Gastrocnemius medialis (tissue), 4 donors: Measurements from ENCODE around the gene REST.

Source experiments
- POLR2A ChIP-seq, 2 donors: fragments of 450-650 bp; IDR thresholded peaks; one replicate each; pipeline ENCODE4 v1.6.1; 2017; ENCODE audit warnings: antibody characterized with exemption in 2 of 2, mild to moderate bottlenecking in 2 of 2, moderate library complexity in 2 of 2
- TF ChIP-seq, protein P1 (sequence below), 5 experiments: fragments of 450-650 bp in 3 of 5; fragments of 200-600 bp in 2 of 5; sonication (generic) in 2 of 5; IDR thresholded peaks in 4 of 5; conservative IDR thresholded peaks in 1 of 5; 1 replicate in 4 of 5; 2 replicates in 1 of 5; pipeline ENCODE4 v1.5.1; 2016 to 2019; ENCODE audit warnings: antibody characterized with exemption in 5 of 5, mild to moderate bottlenecking in 3 of 5, moderate library complexity in 3 of 5

DNA sequence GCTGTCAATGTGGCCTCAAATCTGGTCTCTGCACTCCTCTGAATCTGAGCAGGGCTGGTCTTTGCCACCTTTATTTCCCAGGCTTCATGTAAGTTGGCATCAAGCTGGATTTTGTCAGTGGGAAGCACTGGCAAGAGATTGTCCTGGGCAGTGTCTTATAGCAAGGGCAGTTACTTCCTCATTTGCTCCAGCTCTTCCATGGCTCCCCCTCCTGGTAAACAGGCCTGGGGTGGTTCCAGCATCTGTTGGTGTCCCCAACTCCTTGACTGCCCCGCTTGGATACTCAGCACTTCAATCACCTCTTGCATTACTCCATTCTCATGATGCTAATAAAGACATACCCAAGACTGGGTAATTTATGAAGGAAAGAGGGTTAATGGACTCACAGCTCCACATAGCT lies 15.0 kb upstream of the REST start:
- TF ChIP-seq, protein P1, sequence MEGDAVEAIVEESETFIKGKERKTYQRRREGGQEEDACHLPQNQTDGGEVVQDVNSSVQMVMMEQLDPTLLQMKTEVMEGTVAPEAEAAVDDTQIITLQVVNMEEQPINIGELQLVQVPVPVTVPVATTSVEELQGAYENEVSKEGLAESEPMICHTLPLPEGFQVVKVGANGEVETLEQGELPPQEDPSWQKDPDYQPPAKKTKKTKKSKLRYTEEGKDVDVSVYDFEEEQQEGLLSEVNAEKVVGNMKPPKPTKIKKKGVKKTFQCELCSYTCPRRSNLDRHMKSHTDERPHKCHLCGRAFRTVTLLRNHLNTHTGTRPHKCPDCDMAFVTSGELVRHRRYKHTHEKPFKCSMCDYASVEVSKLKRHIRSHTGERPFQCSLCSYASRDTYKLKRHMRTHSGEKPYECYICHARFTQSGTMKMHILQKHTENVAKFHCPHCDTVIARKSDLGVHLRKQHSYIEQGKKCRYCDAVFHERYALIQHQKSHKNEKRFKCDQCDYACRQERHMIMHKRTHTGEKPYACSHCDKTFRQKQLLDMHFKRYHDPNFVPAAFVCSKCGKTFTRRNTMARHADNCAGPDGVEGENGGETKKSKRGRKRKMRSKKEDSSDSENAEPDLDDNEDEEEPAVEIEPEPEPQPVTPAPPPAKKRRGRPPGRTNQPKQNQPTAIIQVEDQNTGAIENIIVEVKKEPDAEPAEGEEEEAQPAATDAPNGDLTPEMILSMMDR (IDR thresholded peaks at IDR 0.05 in 4 of 5, conservative IDR thresholded peaks at IDR 0.05 in 1 of 5), result no peak
- TF ChIP-seq POLR2A (IDR thresholded peaks at IDR 0.05), result no peak
